ENCODE results near the gene SLC2A8. TPM values are rescaled to one million over a fixed set of nuclear protein-coding genes. Genes with fewer than 3 reads are reported as not detected.
A peak's percentile ranks its signal among the peaks of the same experiment; 100 is the strongest.

The SLC2A8 gene
- total RNA-seq, 1 experiment from 2014 or later: 17.4 TPM

GRCh38 chr9:127365461-127365860 lies 31.5 kb upstream of the SLC2A8 start:
- DNase-seq (ENCODE audit: low read depth in 1 of 2, low spot score in 2 of 2): no peak
- H3K4me1 ChIP-seq (replicated peaks): no peaks in the 10 kb centered on the region
- no peaks in the 10 kb centered on the region for H3K9me3 ChIP-seq (replicated peaks)
- H3K27me3 ChIP-seq (replicated peaks): no peaks in the 10 kb centered on the region
- no peak overlapping the region for H3K4me3 ChIP-seq
- H3K36me3 ChIP-seq: no peaks in the 10 kb centered on the region
- H3K27ac ChIP-seq: no peak overlapping the region

- Histone ChIP-seq H3K36me3 (no peaks in the 10 kb centered on the region), H3K27me3 (replicated peaks) (no peaks in the 10 kb centered on the region), H3K4me3 (no peak overlapping the region), H3K27ac (no peak overlapping the region), H3K9me3 (replicated peaks) (no peaks in the 10 kb centered on the region), H3K4me1 (replicated peaks) (no peaks in the 10 kb centered on the region)
- no peak for DNase-seq (ENCODE audit: low read depth in 1 of 2, low spot score in 2 of 2)
Observed at GRCh38 chr9:127366594-127366993, 30.4 kb upstream of the SLC2A8 start.

- Histone ChIP-seq H3K27me3 (replicated peaks) (no peaks in the 10 kb centered on the region), H3K36me3 (no peaks in the 10 kb centered on the region), H3K4me1 (replicated peaks) (no peaks in the 10 kb centered on the region), H3K4me3 (no peak overlapping the region), H3K27ac (no peak overlapping the region), H3K9me3 (replicated peaks) (no peaks in the 10 kb centered on the region)
- DNase-seq (ENCODE audit: low read depth in 1 of 2, low spot score in 2 of 2): no peak
Observed at GRCh38 chr9:127368852-127369402, 28.0 kb upstream of the SLC2A8 start.

GRCh38 chr9:127369428-127369827 lies 27.5 kb upstream of the SLC2A8 start:
- Histone ChIP-seq H3K9me3 (replicated peaks) (no peaks in the 10 kb centered on the region), H3K36me3 (no peaks in the 10 kb centered on the region), H3K27ac (no peak overlapping the region), H3K4me3 (no peak overlapping the region), H3K4me1 (replicated peaks) (no peaks in the 10 kb centered on the region), H3K27me3 (replicated peaks) (no peaks in the 10 kb centered on the region)
- no peak for DNase-seq (ENCODE audit: low read depth in 1 of 2, low spot score in 2 of 2)

GRCh38 chr9:127370147-127370579 lies 26.8 kb upstream of the SLC2A8 start:
- Histone ChIP-seq H3K27me3 (replicated peaks) (no peaks in the 10 kb centered on the region), H3K4me3 (no peak overlapping the region), H3K4me1 (replicated peaks) (no peaks in the 10 kb centered on the region), H3K9me3 (replicated peaks) (no peaks in the 10 kb centered on the region), H3K36me3 (no peaks in the 10 kb centered on the region), H3K27ac (no peak overlapping the region)
- no peak for DNase-seq (ENCODE audit: low read depth in 1 of 2, low spot score in 2 of 2)

GRCh38 chr9:127370672-127371648 lies 26.0 kb upstream of the SLC2A8 start:
- Histone ChIP-seq H3K4me3 (no peak overlapping the region), H3K4me1 (replicated peaks) (no peaks in the 10 kb centered on the region), H3K27ac (no peak overlapping the region), H3K9me3 (replicated peaks) (no peaks in the 10 kb centered on the region), H3K27me3 (replicated peaks) (no peaks in the 10 kb centered on the region), H3K36me3 (no peaks in the 10 kb centered on the region)
- peak in 1 of 2 experiments; percentile 22 for DNase-seq (ENCODE audit: low read depth in 1 of 2, low spot score in 2 of 2)

- DNase-seq (ENCODE audit: low read depth in 1 of 2, low spot score in 2 of 2): no peak
- no peak overlapping the region for H3K27ac ChIP-seq
- H3K4me3 ChIP-seq: no peak overlapping the region
- H3K9me3 ChIP-seq (replicated peaks): no peaks in the 10 kb centered on the region
- no peaks in the 10 kb centered on the region for H3K36me3 ChIP-seq
- no peaks in the 10 kb centered on the region for H3K4me1 ChIP-seq (replicated peaks)
- H3K27me3 ChIP-seq (replicated peaks): no peaks in the 10 kb centered on the region
Observed at GRCh38 chr9:127380479-127380878, 16.5 kb upstream of the SLC2A8 start.

- Histone ChIP-seq H3K27me3 (replicated peaks) (no peaks in the 10 kb centered on the region), H3K4me3 (no peak overlapping the region), H3K36me3 (no peaks in the 10 kb centered on the region), H3K4me1 (replicated peaks) (no peaks in the 10 kb centered on the region), H3K27ac (no peak overlapping the region), H3K9me3 (replicated peaks) (no peaks in the 10 kb centered on the region)
- no peak for DNase-seq (ENCODE audit: low read depth in 1 of 2, low spot score in 2 of 2)
Observed at GRCh38 chr9:127382541-127382940, 14.4 kb upstream of the SLC2A8 start.

GRCh38 chr9:127384016-127384730 lies 12.8 kb upstream of the SLC2A8 start:
- peaks cover 12% of the 10 kb centered on the region for H3K4me1 ChIP-seq (replicated peaks)
- no peak overlapping the region for H3K4me3 ChIP-seq
- DNase-seq (ENCODE audit: low read depth in 1 of 2, low spot score in 2 of 2): no peak
- no peak overlapping the region for H3K27ac ChIP-seq
- H3K27me3 ChIP-seq (replicated peaks): no peaks in the 10 kb centered on the region
- H3K36me3 ChIP-seq: no peaks in the 10 kb centered on the region
- no peaks in the 10 kb centered on the region for H3K9me3 ChIP-seq (replicated peaks)

- H3K36me3 ChIP-seq: no peaks in the 10 kb centered on the region
- H3K9me3 ChIP-seq (replicated peaks): no peaks in the 10 kb centered on the region
Observed at GRCh38 chr9:127384901-127385300, 12.1 kb upstream of the SLC2A8 start.

GRCh38 chr9:127386249-127386648 lies 10.7 kb upstream of the SLC2A8 start:
- no peak for DNase-seq (ENCODE audit: low read depth in 1 of 2, low spot score in 2 of 2)
- H3K4me3 ChIP-seq: no peak overlapping the region
- H3K4me1 ChIP-seq (replicated peaks): peaks cover 20% of the 10 kb centered on the region
- H3K27me3 ChIP-seq (replicated peaks): no peaks in the 10 kb centered on the region
- H3K9me3 ChIP-seq (replicated peaks): no peaks in the 10 kb centered on the region
- no peak overlapping the region for H3K27ac ChIP-seq
- no peaks in the 10 kb centered on the region for H3K36me3 ChIP-seq

More at GRCh38 chr9:127384901-127385300, 12.1 kb upstream of the SLC2A8 start:
- Histone ChIP-seq H3K4me3 (no peak overlapping the region), H3K27me3 (replicated peaks) (no peaks in the 10 kb centered on the region), H3K4me1 (replicated peaks) (peaks cover 15% of the 10 kb centered on the region), H3K27ac (no peak overlapping the region)
- no peak for DNase-seq (ENCODE audit: low read depth in 1 of 2, low spot score in 2 of 2)

GRCh38 chr9:127386981-127387380 lies 10.0 kb upstream of the SLC2A8 start:
- Histone ChIP-seq H3K9me3 (replicated peaks) (no peaks in the 10 kb centered on the region), H3K36me3 (no peaks in the 10 kb centered on the region), H3K27ac (no peak overlapping the region), H3K27me3 (replicated peaks) (no peaks in the 10 kb centered on the region), H3K4me3 (no peak overlapping the region), H3K4me1 (replicated peaks) (peaks cover 20% of the 10 kb centered on the region)
- DNase-seq (ENCODE audit: low read depth in 1 of 2, low spot score in 2 of 2): no peak

GRCh38 chr9:127388037-127388855 lies 8.7 kb upstream of the SLC2A8 start:
- peak overlapping the region; percentile 85 for H3K27ac ChIP-seq

More at GRCh38 chr9:127388037-127388855, 8.7 kb upstream of the SLC2A8 start:
- no peak overlapping the region for H3K4me3 ChIP-seq
- peak; percentile 89 to 92 for DNase-seq (ENCODE audit: low read depth in 1 of 2, low spot score in 2 of 2)
- peaks cover 20% of the 10 kb centered on the region for H3K4me1 ChIP-seq (replicated peaks)
- no peaks in the 10 kb centered on the region for H3K27me3 ChIP-seq (replicated peaks)
- no peaks in the 10 kb centered on the region for H3K9me3 ChIP-seq (replicated peaks)
- no peaks in the 10 kb centered on the region for H3K36me3 ChIP-seq
